ENCODE data around the gene PRDX1. TPM values are rescaled to one million over a fixed set of nuclear protein-coding genes. Genes with fewer than 3 reads are reported as not detected.

Gene PRDX1
- total and polyA plus RNA-seq, 2 of the 8 experiments (the other 6 are each of a cell fraction or from before 2014, with no cell fraction given), result 1,165 to 1,418 TPM

DNA sequence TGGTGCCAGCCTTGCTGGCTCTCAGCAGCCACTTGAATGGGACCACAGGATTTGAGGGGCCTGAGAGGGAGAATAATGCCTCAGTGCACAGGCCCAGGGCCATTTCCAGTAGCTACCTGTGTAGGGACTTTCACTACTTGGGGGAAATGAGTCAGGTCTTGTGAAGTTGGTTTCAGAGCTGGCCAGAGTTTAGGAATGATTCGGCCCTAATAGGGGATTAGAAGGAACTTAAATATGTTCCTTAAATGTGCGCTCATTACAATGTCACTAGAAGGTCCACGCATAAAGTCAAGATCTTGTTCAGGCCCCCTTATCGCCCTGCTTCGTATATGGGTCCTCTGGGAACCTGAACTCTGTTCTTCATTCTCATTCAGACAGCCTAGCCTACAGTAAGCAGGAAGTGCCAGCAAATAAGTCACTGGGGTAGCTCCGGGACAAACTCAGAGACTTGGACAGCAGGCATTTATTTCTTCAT lies 23.4 kb upstream of the PRDX1 start (continued):
- TF ChIP-seq, protein P1, sequence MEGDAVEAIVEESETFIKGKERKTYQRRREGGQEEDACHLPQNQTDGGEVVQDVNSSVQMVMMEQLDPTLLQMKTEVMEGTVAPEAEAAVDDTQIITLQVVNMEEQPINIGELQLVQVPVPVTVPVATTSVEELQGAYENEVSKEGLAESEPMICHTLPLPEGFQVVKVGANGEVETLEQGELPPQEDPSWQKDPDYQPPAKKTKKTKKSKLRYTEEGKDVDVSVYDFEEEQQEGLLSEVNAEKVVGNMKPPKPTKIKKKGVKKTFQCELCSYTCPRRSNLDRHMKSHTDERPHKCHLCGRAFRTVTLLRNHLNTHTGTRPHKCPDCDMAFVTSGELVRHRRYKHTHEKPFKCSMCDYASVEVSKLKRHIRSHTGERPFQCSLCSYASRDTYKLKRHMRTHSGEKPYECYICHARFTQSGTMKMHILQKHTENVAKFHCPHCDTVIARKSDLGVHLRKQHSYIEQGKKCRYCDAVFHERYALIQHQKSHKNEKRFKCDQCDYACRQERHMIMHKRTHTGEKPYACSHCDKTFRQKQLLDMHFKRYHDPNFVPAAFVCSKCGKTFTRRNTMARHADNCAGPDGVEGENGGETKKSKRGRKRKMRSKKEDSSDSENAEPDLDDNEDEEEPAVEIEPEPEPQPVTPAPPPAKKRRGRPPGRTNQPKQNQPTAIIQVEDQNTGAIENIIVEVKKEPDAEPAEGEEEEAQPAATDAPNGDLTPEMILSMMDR (IDR thresholded peaks at IDR 0.05; ENCODE audit: control extremely low read depth in 1 of 3, insufficient read depth in 1 of 3, low read depth in 1 of 3, low read length in 3 of 3), result no peak
- TF ChIP-seq CBX5 (IDR thresholded peaks at IDR 0.05; ENCODE audit: low read depth, low read length), result no peak

All from H1 (cell line).